PFSK-1 (cell line): Measurements from ENCODE around the gene DOHH.

Experiments used
- SIN3A ChIP-seq: IDR thresholded peaks from 2 replicates; pipeline ENCODE4 v1.6.1; 2012; ENCODE audit warnings: mild to moderate bottlenecking, low read length, moderate library complexity, borderline replicate concordance; ENCODE audit not compliant: insufficient read depth
- TAF1 ChIP-seq: IDR thresholded peaks from 2 replicates; pipeline ENCODE4 v1.6.1; 2012; ENCODE audit warnings: low read length, control low read depth, borderline replicate concordance; ENCODE audit not compliant: insufficient read depth

DNA sequence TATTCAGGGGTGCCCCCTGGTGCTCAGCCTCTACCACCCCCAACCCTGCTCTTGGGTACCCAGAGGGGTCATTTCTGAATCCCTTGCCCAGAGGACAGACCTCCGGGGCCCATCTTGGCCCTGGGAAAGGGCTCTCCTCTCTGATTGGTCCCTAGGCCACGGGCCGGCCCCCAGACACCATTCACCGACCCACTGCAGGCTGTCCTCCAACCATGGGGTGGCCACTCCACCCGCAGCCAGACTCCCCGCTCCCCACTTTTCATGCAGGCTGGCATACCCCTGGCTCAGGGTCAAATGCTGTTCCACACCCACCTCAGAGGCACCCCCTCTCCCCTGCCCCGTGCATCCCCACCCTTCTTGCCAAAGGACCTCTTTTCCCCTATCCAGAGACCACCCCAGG lies 34.9 kb downstream of the DOHH start:
- no peak for TF ChIP-seq TAF1
- TF ChIP-seq SIN3A, result no peak
